GM21576 (cell line): Measurements from ENCODE around the gene BLOC1S3.

Source experiments
- ATAC-seq: cut with Tn5 transposase; IDR thresholded peaks from one replicate; pipeline ENCODE4 v1.9.1; 2021; ENCODE audit warnings: mild to moderate bottlenecking, moderate library complexity; ENCODE audit not compliant: unreplicated experiment

The BLOC1S3 gene, protein sequence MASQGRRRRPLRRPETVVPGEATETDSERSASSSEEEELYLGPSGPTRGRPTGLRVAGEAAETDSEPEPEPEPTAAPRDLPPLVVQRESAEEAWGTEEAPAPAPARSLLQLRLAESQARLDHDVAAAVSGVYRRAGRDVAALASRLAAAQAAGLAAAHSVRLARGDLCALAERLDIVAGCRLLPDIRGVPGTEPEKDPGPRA

DNA sequence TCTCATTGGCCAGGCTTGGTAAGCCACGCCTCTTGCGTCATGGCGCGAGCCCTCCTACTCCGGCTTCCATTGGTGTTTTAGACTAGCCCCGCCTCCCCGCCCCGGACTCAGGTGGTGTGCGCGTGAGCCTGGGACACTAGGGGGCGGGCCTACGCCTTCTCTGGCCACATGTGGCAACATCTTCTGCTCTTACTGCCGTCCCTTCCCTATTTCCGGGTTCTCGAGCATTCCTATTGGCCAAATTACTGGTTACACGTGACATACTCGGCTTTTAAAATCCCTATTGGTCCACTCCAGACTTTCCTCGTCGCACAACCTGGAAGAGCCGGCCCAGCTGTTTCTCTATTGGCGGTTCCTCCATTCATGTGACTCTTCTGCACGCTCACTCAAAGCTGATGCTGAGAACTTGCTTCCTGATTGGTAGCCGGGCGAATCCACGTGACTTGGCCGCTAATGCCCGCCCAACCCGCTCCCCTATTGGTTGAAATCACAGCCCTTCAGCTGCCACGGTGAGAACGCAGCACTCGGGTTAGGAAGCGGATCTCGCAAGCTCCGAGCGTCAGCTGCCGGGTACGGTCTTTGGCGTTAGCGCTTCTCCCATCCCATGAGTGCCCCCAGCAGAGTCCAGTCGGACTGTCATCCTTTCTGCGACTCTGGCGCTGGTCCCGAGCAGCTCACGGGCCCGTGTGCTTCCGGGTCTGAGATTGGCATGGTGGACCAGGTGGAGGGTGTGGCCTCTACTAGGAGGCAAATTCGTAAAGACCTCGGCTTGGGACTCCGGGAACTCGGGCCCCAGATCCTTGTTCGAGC, at the start of gene BLOC1S3:
Gene BLOC1S3, plus strand, starts transcription at position 523 of the 810 bp plus-strand sequence. CDS start 513 bp downstream, outside the sequence.
- ATAC-seq, result peak; percentile 74

DNA sequence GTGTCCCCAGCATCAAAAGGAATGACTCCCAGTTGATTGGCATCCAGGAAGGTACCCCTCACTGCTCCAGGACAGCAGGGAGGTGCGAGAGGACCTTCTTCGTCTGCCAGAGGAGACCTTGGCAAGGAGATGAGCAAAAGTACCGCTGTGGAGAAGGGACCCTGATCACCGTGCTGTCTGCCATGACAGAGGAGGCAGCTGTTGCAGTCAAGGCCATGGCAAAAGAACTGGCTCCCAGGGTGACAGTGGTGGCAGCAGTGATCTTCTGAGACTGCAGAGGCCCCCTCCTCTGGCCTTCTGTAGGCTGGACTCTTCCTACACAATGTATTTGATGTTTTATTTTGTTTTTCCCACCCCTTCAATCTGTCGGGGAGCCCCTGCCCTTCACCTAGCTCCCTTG, 49.8 kb upstream of the BLOC1S3 start:
- ATAC-seq, result no peak

DNA sequence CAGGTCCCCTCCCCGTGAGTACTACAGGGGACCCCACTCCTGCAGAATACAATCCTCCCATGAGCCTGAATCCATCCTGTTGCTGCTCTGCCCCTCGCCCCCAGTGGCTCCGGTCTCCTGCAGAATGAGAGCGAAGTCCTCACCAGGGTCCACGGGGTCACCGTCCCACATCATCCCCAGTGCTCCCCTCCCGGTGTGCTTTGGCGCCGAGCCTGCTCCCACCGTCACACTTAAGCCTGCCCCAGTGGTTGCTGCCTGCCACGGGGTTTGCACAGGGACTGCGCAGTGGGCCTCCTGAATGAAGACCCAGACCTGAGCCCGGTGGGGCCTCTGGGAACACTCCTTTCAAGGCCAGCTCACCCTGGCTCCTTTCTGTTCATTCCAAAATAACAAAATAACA, 48.3 kb upstream of the BLOC1S3 start:
- ATAC-seq, result no peak

DNA sequence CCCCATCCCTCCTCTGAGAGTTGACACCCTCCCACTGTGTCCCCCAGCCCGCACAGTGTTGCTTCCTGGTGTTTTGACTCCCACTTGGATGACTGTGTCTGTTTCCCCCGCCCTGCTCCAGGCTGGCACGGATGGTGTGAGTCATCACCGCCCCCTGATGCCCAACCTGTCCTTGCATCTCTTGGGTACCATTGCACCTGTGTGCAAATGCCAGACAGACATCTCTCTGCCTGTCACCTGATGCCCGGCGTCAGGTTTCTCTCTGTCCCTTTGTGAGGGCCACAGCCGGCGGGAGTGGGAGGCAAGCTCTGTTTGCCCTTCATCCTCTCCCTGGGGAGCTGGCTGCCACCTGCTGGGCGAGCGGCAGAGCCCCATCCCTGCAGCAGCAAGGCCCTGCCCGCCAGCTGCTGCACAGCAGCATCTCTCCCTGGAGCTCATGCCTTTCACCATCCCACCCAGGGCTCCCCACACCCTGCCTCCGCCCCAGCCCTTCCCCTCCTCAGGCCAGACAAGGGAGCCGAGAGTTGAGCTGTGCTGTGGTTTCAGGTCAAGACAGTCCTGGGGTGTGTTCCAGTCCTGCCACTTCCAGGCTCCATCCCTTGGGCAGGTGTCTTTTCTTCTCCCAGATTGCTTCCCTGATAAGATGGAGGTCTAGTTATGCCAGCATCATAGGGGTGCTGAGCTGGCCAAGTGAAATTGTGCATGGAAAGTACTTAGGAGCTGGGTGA, 47.5 kb upstream of the BLOC1S3 start:
- ATAC-seq, result no peak

DNA sequence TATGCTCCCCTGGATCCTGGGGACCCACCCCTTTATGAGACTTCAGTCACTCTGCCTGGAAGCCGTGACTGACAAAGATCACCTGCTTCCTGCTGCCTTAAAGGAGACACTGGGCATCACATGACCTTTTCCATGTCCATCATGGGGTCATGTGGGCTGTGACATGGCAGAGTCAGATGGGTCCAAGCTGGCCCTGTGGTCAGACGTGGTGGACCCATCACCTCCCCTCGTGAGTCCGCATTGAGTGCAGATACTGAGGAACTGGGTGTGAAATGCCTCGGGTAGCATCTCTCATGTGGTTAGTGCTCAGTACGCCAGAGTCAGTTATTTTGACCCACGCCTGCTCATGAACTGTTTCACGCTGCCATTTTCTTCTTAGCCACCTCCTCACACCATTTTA, 44.9 kb upstream of the BLOC1S3 start:
- no peak for ATAC-seq

DNA sequence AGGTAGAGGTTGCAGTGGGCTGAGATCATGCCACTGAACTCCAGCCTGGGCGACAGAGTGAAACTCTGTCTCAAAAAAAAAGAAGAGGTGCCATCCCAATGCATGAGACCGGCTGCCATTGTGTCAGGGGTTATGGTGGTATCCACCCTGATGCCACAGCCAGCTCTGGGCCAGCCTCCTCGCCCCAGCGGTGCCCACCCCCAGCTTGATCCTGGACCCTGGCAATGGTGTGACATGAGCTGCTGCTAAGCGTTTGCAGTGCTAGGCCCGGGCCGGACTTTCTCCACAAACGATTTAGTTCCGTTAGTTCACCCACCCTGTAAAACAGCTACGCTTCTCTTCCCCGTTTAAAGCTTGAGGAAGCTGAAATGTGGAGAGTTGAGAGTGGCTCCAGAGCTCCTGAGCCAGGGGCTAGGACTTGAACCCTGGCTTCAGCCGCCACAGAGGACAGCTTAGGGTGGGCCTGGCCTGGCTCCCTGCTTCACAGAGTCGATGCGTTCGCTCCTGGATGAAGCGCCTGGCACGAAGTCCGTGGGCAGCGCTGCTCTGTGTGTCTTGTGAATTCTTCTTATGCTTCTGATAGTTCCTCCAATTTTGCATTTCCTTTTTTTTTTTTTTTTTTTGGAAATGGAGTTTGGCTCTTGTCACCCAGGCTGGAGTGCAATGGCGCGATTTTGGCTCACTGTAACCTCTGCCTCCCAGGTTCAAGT, 43.3 kb upstream of the BLOC1S3 start:
- no peak for ATAC-seq

DNA sequence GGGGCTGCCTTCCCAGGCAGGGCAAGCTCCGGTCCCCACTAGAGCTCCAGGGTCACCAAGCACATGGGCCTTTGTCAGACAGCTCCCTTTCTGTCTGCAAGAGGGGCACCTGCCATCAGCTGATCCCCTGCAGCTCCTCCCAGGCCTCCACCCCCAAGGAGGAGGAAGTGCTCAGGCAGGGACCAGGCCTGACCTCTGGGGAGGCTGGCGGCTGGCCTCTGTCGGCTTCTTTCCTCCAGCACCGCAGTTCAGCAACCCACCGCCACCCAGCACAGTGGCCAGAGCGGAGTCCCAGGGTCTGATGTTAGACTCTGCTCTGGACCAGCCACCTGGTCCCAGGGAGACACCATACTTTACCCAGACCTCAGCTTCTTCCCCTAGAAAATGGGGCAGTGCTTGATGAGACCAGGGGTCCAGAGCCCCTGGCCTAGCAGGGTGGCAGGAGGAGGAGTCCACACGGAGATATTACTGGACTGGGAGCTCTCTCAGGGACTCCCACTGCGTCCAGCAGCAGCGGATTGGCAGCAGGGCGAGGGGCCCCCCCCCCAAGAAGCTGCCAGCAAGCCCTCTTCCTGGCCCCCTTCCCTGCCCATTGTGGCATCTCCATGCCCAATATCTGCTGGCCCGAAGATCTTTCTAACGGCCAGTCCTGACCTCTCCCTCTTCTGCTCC, 41.9 kb upstream of the BLOC1S3 start:
- ATAC-seq, result no peak

DNA sequence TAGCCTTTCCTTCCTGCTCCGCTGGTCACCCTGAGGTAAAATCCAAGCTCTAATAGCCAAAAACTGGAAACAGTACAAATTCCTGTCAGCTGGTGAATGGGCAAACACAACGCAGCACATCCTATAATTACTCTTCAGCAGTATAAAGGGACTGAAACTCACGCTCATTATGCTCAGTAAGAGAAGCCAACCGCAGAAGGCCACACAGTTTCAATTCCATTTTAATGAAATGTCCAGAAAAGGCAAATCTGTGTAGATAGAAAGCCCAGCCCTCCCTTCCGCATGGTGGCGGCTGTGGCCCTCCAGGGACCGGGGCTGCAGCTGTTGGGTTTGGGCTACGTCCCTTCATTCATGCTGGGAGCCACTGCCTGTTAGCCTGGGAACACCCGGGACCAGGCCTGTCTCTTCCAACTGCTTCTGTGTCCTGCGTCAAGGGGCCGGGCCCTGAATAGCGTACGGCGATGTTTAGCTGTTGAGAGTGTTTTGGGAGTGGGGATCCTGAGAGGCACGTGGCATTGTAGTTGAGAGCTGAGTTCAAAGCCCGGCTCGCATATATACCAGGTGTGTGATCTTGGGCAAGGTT, 41.3 kb upstream of the BLOC1S3 start:
- peak; percentile 69 for ATAC-seq

DNA sequence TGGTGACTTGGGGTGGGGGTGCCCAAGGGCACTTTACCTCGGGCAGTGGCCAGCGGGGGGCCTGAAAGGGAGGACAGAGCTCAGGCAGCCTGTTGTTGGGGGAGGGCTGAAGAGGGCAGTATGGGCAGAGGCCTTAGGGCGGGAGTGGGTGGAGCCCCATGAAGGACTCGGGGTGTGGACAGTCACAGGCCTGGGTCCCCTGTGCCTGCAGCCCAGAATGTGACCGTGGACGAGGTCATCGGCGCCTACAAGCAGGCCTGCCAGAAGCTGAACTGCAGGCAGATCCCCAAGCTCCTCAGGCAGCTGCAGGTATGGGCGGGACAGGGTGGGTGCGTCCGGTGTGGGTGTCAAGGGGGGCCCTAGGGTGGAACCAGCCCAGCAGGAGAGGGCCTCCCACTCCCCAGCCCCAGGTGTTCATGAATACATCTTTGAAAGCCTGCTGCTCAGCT, 40.3 kb upstream of the BLOC1S3 start:
- ATAC-seq, result no peak

DNA sequence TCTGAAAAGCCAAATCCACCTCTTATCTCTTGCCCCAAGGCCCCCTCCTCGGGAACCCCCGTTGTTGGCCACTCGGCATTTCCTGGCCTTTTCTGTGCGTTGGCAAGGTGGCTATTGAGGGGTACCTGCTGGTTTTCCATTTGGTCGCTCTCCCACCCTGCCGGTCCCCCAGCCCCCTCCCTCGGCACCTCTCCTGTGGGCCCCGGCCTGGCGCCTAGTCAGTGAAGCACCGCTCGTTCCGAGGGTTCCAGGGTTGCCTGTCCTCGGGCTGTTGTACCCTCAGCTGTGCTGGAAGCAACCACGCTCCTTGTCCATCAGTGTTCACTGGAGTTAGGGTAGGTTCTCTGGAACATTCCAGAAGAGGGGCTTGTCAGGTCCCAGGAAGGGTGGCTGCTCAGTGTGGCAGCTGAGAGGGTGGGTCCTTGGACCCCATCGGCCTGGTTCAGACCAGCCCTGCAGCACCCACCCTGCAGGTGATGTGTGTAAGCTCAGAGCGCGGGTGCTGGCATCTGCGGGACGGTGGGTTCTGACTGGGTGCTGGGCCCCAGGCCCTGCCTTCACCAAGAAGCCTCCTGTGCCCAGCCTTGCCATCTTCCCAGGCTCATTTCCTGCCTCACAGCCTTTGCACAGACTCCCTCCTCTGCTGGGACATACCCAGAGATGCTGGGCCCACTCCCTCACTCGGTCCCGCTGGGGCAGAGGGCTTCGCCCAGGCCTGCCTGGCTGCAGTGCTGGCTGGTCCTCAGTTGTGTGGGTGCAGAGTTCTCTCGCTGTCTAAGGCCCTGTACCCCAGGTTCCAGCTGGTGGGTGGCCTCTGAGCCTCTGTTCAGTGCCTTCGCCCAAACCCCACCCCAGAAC, 39.1 kb upstream of the BLOC1S3 start:
- ATAC-seq, result no peak

DNA sequence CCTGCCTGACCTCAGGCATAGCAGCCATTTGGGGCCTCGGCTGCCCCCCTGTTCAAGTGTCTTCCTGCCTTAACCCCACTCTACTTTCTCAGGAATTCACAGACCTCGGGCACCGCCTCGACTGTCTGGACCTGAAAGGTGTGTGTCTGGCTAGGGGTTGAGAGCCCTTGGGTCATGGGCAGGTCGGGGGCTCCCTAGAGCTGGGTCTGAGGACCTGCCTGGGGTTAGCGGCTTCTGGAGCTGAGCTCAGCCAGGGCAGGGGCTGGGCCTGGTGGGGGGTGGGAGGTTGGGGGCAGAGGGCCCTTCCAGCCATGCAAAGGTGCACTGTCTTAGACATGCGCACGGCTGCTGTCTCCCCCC, 38.5 kb upstream of the BLOC1S3 start:
- ATAC-seq, result no peak

DNA sequence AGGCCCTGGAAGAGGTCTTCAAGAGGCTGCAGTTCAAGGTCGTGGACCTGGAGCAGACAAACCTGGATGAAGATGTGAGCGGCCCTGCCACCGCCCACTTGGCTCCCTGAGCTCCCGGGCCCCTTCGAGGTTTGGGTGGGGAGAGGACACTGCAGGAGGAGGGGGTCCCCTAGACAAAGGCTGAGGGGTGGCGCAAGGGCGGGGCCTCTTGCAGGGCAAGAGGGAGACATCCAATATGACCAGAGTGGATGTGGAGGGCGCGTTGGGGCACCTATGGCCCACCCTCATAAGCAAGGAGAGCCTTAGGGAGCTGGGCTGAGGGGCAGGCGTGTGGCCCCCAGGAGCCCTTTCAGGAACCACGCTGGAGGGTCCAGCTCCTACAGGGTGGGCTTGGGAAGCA, 38.1 kb upstream of the BLOC1S3 start:
- ATAC-seq, result no peak

DNA sequence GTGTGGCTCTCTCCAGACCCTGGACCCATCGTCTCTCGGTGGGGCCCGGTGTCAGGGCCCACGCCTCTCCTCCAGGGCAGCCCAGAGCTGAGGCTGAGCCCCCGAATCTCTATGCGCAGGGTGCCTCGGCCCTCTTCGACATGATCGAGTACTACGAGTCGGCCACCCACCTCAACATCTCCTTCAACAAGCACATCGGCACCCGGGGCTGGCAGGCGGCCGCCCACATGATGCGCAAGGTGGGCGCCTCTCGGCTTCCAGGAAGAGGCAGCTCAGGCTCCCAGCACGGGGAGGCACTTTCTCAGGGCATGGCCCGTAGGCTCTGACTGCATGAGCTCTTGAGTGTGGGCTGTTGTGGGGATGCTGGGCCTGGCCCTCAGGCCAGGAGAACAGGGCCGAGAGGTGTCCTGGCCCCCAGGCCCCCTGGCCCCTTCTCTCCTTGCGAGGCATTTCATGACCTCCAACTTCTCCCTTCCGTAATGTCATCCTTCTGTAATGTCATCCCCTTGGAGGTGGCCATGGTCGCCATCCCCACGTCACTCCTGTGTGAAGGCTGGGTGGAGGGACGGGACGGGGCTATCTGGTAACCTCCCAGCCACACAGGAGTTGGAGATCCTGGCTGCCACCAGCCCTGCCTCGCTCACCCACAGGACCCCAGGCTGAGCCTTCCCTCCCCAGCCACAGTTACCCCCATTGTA, 37.2 kb upstream of the BLOC1S3 start:
- ATAC-seq, result no peak

DNA sequence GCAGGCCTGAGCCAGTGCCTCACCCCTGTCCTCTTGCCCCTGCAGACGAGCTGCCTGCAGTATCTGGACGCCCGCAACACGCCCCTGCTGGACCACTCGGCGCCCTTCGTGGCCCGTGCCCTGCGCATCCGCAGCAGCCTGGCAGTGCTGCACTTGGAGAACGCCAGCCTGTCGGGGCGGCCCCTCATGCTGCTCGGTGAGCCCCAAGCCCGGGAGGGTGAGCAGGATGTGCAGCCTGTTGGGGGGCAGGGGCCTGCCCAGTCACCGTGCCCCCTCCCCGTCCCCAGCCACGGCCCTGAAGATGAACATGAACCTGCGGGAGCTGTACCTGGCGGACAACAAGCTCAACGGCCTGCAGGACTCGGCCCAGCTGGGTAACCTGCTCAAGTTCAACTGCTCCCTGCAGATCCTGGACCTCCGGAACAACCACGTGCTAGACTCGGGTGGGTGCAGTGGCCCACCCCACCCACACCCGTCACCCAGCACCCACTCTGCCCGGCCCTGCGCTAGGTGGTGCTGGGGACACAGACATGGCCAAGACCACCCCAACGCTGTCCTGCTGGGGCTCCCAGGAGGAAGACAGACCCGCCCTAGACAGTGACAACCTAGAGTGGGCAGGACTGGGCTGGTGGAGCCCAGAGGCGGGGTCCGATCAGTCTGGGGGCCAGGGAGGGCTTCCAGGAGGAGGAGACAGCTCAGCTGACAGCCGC, 36.4 kb upstream of the BLOC1S3 start:
- ATAC-seq, result no peak

DNA sequence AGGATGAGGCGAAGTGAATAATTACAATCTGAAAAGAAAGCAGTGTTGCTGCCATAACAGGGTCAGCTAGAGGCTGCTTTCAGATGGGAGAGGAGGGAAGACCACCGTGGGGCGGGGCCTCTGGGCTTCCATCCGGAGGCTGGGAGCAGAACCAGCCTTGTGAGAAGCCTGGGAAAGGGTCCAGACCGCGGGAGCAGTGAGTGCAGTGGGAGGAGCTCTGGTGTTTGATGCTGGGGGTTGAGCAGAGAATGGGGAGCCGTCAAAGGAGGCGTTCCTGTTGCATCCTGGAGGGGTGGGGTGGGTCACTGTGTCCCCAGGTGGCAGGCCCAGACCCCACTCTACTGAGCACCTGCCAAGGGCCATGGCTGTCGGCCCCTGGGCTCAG, 35.9 kb upstream of the BLOC1S3 start:
- ATAC-seq, result no peak

DNA sequence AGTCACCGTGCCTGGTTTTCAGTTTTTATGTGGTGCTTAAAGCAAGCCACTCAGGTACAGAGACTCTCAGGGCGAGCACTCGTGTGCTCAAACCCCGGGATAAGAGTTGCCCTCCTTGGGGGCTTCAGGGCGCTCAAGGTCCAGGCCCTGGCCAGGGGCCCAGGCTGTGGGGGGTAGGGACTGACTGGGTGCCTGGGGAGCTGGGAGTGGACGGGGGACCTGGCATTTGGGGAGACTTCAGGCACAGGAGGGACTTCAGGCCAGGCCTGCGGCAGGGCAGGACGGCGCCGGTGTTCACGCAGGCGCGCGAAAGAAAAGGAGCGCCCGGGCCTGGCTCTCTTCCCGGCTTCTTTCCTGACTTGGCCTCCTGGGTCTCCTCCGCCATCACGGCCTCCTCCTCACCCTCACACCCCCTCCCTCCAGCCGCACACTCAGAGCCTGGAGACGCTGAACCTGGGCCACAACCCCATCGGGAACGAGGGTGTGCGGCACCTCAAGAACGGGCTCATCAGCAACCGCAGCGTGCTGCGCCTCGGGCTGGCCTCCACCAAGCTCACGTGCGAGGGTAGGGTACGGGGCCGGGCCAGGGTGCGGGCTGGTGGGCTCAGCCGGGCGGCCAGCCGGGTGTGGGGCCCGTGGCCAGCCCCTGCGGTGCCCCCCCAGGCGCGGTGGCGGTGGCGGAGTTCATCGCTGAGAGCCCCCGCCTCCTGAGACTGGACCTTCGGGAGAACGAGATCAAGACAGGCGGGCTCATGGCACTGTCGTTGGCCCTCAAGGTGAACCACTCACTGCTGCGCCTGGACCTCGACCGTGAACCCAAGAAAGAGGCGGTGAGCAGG, 33.9 kb upstream of the BLOC1S3 start:
- ATAC-seq, result no peak
